HG03469 (cell line): ENCODE measurements around the gene CCDC86.

ENCODE experiments used
- ATAC-seq: cut with Tn5 transposase; IDR thresholded peaks from one replicate; pipeline ENCODE4 v1.9.1; 2021; ENCODE audit warnings: mild to moderate bottlenecking, moderate library complexity, moderate number of reproducible peaks; ENCODE audit not compliant: unreplicated experiment

CCDC86 gene

DNA sequence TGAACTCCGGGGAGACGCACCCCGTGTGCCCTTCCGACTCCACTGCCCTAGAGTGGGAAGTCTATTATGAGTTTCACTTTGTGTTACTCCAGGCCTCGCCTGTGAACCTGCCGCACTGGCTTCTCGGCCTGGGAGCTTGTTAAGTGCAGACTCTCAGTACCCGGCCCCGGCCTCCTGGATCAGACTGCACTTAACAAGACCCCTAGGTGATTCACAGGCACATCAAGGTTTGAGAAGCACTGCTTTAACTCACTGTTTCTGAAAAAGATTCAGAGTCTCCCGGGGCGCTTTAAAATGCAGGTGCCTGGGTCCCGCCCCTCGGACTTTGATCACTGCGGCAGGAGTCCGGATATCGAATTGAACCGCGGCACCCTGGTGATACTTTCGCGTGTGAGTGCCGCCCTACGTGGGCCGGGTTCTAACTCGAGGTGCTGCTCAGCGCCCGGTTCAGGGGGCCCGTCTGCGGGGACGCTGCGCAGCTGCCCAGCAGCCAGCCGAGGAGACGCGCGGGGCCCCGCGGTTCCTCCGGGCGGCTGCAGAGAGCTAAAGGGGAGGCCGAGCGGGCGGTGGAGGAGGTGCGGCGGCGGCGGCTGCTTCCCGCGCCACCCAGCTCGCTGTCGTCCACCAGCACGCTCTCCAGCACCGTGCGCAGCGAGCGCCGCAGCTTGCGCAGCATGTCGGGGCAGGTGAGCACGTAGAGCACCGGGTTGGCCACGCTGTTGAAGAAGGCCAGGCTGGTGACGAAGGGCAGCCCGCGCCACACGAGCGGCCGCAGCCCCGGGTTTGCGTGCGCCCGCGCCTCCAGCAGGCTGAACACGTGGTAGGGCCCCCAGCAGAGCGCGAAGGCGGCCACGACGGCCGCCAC is 10.4 kb downstream of the CCDC86 start:
- no peak for ATAC-seq

GRCh38 chr11:60852982-60853950 is 11.4 kb downstream of the CCDC86 start:
- no peak for ATAC-seq

DNA sequence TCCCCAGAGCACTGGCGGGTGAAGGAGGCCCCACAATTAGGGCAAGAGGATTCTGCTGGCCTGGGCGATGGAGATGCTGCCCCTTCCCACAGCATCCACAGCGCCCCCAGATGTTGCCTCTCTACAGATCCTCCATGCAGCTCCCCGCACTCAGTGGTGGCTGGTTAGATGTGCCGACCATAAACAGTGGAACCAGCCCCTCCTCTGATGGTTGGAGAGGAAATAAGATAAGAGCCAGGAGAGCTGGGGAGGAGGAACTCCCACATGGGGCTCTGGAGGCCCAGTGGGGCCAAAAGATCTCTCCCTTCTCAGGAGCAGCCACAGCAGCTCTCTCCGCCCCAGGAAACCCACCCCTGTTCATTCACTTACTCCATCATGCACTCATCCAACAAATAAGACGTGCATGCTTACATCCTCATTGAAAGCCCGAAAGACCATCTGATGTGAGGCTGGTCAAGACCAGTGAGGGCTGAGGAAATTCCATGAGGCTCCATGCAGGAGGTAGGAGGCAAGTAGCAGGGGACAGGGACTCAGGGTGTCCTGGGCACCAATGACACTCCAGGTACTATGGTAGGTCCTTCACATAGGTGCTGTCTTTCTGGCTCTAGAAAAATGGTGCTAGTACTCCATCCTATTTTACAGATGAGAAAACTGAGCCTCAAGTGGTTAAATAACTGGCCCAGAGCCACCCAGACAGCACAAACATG is 12.4 kb downstream of the CCDC86 start:
- no peak for ATAC-seq

GRCh38 chr11:60854847-60855725 is 13.2 kb downstream of the CCDC86 start:
- no peak for ATAC-seq

DNA sequence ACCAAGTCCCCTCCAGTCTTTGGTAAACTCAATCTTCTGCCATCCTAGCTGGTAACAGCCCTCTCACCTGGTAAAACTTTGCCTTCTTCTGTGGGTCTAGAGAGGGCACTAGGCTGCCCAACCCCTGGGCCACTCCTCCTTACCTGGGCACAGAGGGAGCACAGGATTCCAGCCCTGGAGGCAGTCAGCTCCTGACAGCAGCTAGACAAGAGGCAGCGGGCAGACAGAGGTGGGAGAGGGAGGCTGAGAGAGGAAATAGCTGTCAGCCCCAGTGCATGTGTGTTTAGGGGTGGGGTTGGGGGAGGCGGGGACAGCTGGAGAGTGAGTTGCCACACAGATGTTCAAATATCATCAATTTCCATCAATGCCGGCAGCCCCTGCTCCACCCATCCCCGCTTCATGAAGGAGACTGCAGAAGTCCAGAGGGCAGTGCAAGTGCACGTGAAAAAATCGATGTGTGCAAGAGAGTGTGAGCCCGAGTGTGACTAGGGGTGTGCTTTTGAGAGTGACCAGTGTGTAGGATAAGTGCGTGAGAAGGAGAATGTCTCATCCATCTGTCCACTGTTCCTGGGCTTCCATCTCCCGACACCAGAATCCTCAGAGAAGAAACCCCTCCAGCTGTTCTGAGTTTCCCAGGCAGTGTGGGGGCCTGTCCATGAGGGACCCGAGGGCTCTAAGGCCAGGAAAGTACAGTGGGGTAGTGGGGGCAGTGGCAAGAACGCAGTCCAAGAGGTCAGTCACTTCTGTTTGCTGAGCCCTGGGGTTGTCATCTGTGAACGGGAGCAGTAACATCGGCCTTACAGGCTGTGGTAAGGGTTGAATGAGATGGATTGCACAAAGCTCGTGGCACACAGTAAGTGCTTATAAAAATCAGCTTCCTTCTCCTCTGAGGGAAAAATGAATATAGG is 14.1 kb downstream of the CCDC86 start, which contains the start of gene PTGDR2:
PTGDR2 (minus strand) TSS at position 225 of the 908 bp plus-strand sequence. CDS start 2,228 bp downstream, outside the sequence.
- ATAC-seq, result no peak

- ATAC-seq, result no peak
Observed at GRCh38 chr11:60857378-60858232, 15.7 kb downstream of the CCDC86 start.

DNA sequence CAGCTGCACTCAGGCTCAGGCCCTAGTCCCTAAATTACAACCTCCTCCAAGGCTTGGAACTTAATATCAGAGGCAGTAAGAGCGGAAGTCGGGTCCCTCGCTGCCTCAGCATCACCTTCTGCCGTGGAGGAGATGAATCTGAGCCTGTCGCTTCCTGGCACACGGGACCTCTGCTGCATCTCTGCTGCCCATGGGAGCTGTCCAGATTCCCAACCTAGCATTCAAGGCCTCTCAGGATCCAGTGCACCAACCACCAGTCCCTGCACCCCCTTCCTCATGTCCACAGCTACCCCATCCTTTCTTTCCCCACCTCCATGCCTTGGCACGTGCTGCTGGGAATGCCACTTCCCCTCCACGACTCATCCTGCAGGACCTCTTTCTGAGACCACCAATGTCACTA is 16.3 kb downstream of the CCDC86 start:
- ATAC-seq, result no peak

- no peak for ATAC-seq
Observed at GRCh38 chr11:60858731-60859464, 17.0 kb downstream of the CCDC86 start.

DNA sequence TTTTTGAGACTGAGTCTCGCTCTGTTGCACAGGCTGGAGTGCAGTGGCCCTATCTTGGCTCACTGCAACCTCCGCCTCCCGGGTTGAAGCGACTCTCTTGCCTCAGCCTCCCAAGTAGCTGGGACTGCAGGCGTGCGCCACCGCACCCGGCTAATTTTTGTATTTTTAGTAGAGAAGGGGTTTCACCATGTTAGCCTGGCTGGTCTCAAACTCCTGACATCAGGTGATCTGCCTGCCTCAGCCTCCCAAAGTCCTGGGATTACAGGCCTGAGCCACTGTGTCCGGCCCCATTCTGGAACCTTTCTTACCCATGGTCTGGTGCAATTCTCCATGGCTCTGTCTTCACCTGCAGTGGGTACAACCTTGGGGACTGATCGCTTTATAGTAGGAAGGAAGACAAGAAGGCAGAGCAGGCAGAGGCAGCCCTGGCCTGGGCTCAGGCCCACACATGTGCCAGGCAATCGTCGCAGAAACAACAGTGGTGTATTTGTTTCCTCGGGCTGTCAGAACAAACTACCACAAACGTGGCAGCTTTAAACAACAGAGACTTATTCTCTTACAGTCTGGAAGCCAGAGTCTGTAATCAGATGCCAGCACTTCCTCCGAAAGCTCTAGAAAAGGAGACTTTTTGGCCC is 17.8 kb downstream of the CCDC86 start:
- ATAC-seq, result no peak

DNA sequence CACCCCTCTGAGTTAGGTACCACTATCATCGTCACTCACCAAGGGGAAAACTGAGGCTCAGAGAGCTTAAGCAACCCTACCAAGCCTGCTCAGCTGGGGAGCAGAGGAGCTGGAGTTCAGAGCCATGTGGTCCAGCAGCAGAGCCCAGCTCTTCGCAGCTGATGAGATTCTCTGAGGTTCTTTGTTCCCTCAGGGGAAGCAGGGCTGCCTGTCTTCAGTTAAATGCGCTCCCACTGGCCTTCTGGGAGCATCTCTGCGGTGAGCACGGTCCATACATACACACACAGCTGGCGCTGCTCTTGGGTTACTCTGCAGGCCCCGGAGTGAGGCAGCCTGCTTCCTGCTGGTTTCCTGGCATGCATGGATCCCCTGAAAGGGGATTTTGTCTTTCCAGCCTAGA is 19.0 kb downstream of the CCDC86 start:
- no peak for ATAC-seq

GRCh38 chr11:60862171-60862570 is 20.3 kb downstream of the CCDC86 start:
- ATAC-seq, result no peak

DNA sequence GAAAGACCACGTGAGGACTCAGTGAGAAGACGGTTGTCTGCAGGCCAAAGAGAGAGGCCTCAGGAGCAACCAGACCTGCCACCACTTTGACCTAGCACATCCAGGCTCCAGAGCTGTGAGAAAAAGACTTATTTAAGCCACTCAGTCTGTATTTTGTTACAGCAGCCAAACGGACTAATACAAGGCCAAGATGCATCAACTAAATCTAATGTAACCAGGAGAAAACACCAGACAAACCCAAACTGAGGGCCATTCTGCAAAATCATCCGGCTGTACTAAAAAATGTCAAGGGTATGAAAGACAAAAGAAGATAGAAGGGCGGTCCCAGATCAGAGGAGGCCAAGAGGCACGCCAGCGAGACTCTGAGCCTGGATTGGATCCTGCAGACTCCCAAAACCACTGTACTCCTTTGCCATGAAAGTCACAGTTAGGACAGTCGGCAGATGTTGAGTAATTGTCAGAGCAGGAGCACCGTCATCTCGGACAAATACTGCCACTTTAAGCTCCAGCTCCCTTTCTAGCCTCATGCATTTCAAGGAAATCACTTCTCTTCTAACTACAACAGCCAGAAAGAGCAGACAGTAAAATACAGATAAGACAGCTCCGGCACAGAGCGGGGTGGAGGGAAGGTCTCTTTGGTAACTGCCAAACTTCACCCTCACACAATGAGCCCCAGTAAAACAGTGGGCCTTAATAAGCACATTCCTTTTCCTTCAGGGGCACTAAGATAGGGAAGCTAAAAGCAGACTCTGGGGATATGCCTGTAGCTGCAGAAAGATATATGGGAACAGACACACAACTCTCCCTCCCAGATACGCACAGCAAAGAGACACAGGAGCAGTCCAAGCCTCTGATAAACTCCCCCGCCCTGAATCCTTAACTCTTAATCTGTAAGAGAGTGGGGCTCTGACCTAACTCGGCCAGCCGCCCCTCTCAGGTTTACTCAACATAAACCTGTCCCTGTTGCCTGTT is 21.9 kb downstream of the CCDC86 start:
- no peak for ATAC-seq

GRCh38 chr11:60864856-60865513 is 23.1 kb downstream of the CCDC86 start:
- no peak for ATAC-seq

GRCh38 chr11:60866911-60867870 is 25.3 kb downstream of the CCDC86 start, which contains the start of gene ZP1:
ZP1 (plus strand) TSS chr11:60867542; CDS start chr11:60867562, 20 bp downstream.
- no peak for ATAC-seq
